Stimulated activated CD8-positive, alpha-beta memory T cell treated with anti-CD3 and anti-CD28 coated beads, Interleukin-2, amount 100 ng/mL, for 48 hours (primary cell): ENCODE data around the gene DNAH7.

Experiments used
- DNase-seq, 2 donors: peaks; one replicate each; pipeline ENCODE4 v3.0.0-alpha.2; 2020; ENCODE audit warnings: low read depth in 2 of 2

DNAH7 gene

DNA sequence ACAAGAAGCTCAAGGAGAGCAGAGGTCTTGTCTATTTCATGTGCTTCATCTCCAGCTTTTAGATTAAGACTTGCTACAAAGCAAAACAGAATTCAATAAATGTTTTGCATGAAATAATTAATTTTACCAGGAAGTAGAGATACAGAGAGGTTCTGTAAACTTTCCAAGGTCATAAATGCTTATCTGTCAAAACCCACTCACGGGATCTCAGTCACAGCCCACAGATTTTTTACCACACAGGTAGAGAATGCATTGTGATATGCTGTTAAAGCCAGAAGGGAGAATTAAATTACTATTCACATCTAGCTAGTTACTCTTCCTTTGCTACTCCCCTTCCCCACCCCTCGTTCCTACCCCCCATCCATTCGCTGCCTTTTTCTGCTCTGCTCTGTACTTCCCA, 205.5 kb downstream of the DNAH7 start:
- no peak for DNase-seq

DNA sequence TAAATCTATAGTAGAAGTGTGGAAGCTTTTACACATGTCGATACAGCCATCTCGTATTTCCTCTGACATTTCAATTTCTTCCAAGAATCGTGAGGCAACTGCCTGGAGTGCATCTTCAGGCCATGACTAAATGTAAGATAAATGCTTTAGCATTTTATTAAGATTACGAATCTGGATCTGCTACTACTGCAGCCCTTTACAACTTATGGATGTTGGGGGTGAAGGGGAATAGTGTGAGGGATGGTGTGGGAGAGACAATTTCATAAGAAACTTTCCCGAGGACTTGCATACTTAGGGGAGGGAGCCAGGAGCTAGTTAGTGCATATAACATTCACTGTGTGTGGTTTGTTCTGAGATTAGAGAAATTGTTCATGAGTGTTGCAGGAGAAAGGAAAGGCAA, 206.8 kb downstream of the DNAH7 start:
- no peak for DNase-seq

- DNase-seq, result no peak
These were observed 209.1 kb downstream of the DNAH7 start for GRCh38 chr2:195859513-195859912.

- no peak for DNase-seq
These were observed 211.5 kb downstream of the DNAH7 start for GRCh38 chr2:195857132-195857531.

- no peak for DNase-seq
These were observed 217.9 kb downstream of the DNAH7 start for GRCh38 chr2:195850764-195851163.

DNA sequence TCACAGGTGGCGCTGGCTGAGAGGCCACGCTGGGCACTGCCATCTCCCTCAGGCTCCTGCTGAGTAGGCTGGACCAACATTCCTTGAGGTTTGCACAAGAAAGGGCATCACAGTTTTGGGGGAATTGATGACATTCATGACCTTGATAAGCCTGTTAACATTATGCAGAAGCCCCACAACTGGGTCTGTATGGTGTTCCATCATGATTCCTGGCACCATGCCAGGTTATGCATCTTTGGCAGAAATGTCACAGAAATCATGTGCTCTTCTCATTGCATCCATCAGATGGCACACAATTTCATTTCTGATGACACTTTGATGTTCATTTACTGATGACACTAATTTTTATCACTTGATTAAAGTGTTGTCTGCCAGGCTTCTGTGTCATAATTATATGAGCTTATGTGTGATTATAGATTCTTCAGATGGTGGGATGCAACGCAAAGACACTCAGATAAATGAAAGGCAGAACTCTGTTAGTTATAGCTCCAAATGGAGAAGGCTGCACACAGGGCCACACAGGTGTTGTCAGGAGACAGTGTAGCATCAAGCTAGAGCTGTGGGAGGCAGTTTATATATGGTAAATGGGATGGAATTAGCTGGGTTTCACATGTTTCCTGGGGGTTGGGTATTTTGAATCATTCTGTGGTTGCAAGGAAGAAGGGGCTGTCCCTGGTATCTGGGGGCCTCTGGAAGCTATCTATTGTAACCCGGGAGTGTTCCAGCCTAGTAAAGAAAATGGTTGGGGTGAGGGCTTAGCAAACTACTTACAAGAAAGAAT, 220.3 kb downstream of the DNAH7 start:
- DNase-seq, result no peak

- DNase-seq, result no peak
These were observed 225.7 kb downstream of the DNAH7 start for GRCh38 chr2:195842932-195843331.

- DNase-seq, result no peak
These were observed 230.6 kb downstream of the DNAH7 start for GRCh38 chr2:195838002-195838401.

GRCh38 chr2:195836002-195836401, 232.6 kb downstream of the DNAH7 start:
- DNase-seq, result no peak

- DNase-seq, result no peak
These were observed 233.8 kb downstream of the DNAH7 start for GRCh38 chr2:195834836-195835235.

DNA sequence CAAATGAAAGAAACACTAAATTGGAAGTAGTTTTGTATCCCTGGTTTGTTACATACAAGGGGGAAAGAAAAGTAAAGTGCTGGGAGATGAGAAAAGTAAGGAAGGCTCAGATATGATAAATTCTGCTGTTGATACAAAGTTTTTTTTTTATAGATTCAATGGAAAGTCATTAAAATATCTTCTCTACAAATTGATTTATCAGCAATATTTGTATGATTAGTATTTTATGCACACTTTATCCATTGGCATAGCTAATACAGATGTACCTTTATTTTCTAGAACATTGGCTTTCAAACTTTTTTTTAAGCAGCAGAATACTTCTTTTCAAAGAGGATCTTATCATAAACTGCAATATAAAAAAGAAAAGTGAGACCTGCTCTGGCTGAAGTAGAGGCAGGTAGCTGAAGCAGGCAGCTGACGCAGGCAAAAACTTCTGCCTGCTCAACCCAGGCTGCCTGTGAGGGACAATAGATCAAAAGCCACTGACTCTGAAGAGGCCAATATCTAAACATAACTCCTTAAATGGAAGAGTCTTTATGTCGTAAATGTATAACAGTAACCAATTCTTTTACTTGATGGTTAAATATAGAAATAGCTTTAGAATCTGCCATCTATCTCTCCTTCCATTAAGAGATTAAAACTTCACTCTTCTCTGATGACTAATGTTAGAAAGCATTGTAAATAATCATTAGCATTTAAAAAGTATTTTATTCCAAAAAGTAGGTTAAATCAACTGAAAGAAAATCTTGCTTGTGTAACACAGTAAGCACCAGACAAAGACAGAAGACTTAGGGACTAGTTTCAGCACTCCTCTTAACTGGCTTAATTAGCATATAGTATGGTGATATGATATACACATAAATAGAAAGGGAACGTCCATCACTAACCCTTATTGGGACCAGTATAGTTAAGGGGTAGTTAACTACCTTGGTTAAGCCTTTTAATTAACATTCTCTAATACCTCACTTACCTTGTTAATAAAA, 237.4 kb downstream of the DNAH7 start:
- no peak for DNase-seq

- DNase-seq, result no peak
These were observed 244.2 kb downstream of the DNAH7 start for GRCh38 chr2:195824478-195824877.

- no peak for DNase-seq
These were observed 245.4 kb downstream of the DNAH7 start for GRCh38 chr2:195823206-195823605.

- no peak for DNase-seq
These were observed 247.1 kb downstream of the DNAH7 start for GRCh38 chr2:195821566-195821932.

GRCh38 chr2:195820867-195821565, 247.6 kb downstream of the DNAH7 start:
- DNase-seq, result no peak

GRCh38 chr2:195820373-195820772, 248.3 kb downstream of the DNAH7 start:
- DNase-seq, result no peak

- DNase-seq, result no peak
These were observed 249.4 kb downstream of the DNAH7 start for GRCh38 chr2:195819276-195819675.

GRCh38 chr2:195818526-195818925, 250.1 kb downstream of the DNAH7 start:
- DNase-seq, result no peak

GRCh38 chr2:195818106-195818505, 250.5 kb downstream of the DNAH7 start:
- no peak for DNase-seq

GRCh38 chr2:195815083-195815482, 253.6 kb downstream of the DNAH7 start:
- DNase-seq, result no peak

DNA sequence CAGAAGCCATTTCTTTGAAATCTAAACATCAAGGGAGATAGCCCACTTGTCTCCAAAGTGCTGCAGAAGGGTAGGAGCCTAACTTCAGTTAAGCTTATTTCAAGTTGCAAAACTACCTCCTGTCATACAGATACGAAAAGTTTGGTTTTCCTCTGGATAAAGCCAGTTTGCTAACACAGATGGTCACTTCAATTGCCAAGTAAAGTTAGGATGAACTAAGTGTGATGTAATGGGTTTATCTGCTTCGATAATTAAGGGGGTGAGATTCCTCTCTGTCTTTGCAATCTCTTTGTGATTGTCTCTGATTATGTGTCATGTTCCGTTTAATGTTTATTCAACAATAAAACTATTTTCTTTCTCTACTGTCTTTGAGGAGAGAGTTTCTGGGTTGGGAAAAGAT, 255.2 kb downstream of the DNAH7 start:
- no peak for DNase-seq
